Measurements from ENCODE around the gene MRPL48. TPM values are rescaled to one million over a fixed set of nuclear protein-coding genes. Genes with fewer than 3 reads are reported as not detected.
"Not testable (repeated sequence)": the region's sequence is repeated elsewhere in the genome, so short reads cannot be mapped to it uniquely, and the experiment has no call there.

MRPL48 gene
- total and polyA plus RNA-seq, 2 of the 8 experiments (the other 6 are each of a cell fraction or from before 2014, with no cell fraction given), result 34.9 to 59.9 TPM

- H3K4me2 ChIP-seq (ENCODE audit: insufficient read depth in 1 of 2, low read depth in 2 of 2, low read length in 2 of 2); H3K27ac ChIP-seq (ENCODE audit: low read depth, low read length); H2BK120ac ChIP-seq (replicated peaks; ENCODE audit: low read depth, low read length): not testable (repeated sequence)
These were observed 92.8 kb downstream of the MRPL48 start for GRCh38 chr11:73880449-73880848.

More at GRCh38 chr11:73880449-73880848, 92.8 kb downstream of the MRPL48 start:
- H3K4me1 ChIP-seq (replicated peaks in 1 of 4; ENCODE audit: control insufficient read depth in 3 of 4, insufficient read depth in 4 of 4, low read length in 3 of 4); H4K8ac ChIP-seq (ENCODE audit: extremely low read depth, insufficient read depth, low read length); H3K79me1 ChIP-seq (ENCODE audit: low read depth, low read length); H3K18ac ChIP-seq (ENCODE audit: extremely low read depth, low read length); FAIRE-seq; H3K9ac ChIP-seq (replicated peaks in 1 of 4; ENCODE audit: extremely low read depth in 1 of 4, low read depth in 3 of 4, low read length in 3 of 4); H2BK5ac ChIP-seq (ENCODE audit: low read depth, low read length); H3K9me3 ChIP-seq (ENCODE audit: insufficient read depth in 2 of 2, low read depth in 1 of 2, low read length in 1 of 2); H2BK12ac ChIP-seq (ENCODE audit: low read depth, low read length); H4K91ac ChIP-seq (replicated peaks; ENCODE audit: insufficient read length, low read length); H4K20me1 ChIP-seq (replicated peaks in 1 of 2; ENCODE audit: control insufficient read depth in 1 of 2, insufficient read depth in 2 of 2, low read length in 2 of 2); H3K4ac ChIP-seq (replicated peaks; ENCODE audit: insufficient read length, low read depth, low read length); H2BK15ac ChIP-seq (ENCODE audit: low read length); H3K14ac ChIP-seq (ENCODE audit: insufficient read length); H3K4me3 ChIP-seq (ENCODE audit: extremely low read depth in 1 of 4, insufficient read depth in 2 of 4, low read depth in 3 of 4, low read length in 4 of 4); H2AK5ac ChIP-seq (ENCODE audit: low read depth, low read length); H3K27me3 ChIP-seq (replicated peaks in 1 of 4; ENCODE audit: control insufficient read depth in 3 of 4, extremely low read depth in 1 of 4, insufficient read depth in 3 of 4, low read length in 3 of 4); H3K56ac ChIP-seq (replicated peaks; ENCODE audit: insufficient read length, low read depth, low read length); H2BK20ac ChIP-seq (ENCODE audit: low read length); H4K5ac ChIP-seq (ENCODE audit: insufficient read length, low read depth, low read length); H3K23ac ChIP-seq (ENCODE audit: insufficient read length); H2AFZ ChIP-seq (ENCODE audit: low read length); H3K36me3 ChIP-seq (ENCODE audit: control insufficient read depth in 2 of 4, insufficient read depth in 4 of 4, low read length in 3 of 4): not testable (repeated sequence)
- DNase-seq (ENCODE audit: low read depth in 1 of 2, low spot score in 2 of 2), result peak; percentile 25 to 72
- peak; percentile 64 for TF ChIP-seq TEAD4 (IDR thresholded peaks at IDR 0.05; ENCODE audit: low read depth, low read length)
- 87% methylated on average over 9 of the region's 10 CpGs; no CpG with 5 or more reads in 1 of the 2 experiments for WGBS, 2 experiments (ENCODE audit: extremely low coverage in 1 of 2, insufficient coverage in 1 of 2, insufficient read length in 1 of 2, insufficient replicate concordance in 2 of 2, low coverage in 1 of 2, low lambda C conversion rate in 2 of 2, missing lambda C conversion rate in 1 of 2)
- H3K23me2 ChIP-seq (ENCODE audit: low read depth, low read length), result peaks cover 10% of the 10 kb centered on the region; the same call in 1 of the 2 replicates
- peaks cover 0 to 15% of the 10 kb centered on the region in 2 experiments; a peak in 3 of 4 replicates for H3K79me2 ChIP-seq (ENCODE audit: control insufficient read depth in 1 of 2, insufficient read depth in 2 of 2, low read length in 2 of 2)
- ChIA-PET CTCF (ENCODE audit: partially characterized antibody) (interaction anchor here (0.7 to 1.9 kb wide), 2 partner anchors 12 to 61 kb away, joined by 3 to 7 read pairs; no protein-coding TSS in a partner anchor), POLR2A (ENCODE audit: partially characterized antibody) (interaction anchor here (0.6 to 3.6 kb wide), 7 partner anchors 11 to 359 kb away, joined by 3 to 22 read pairs (median 3); partner anchors contain the start of genes MRPL48 and RAB6A)
